IMR-90 (cell line): ENCODE measurements around the gene FAF1. TPM values are rescaled to one million over a fixed set of nuclear protein-coding genes. Genes with fewer than 3 reads are reported as not detected.

ENCODE experiments used
- ATAC-seq: fragments of 200-7000 bp; cut with Tn5 transposase; 2 replicates; pipeline ENCODE4 v1.9.1; 2020; ENCODE audit warnings: low read depth, mild to moderate bottlenecking, moderate library complexity
- BruUV-seq: library from RNA; stranded (reverse); fragments of 400-500 nt; replicated peaks from 2 replicates; lab custom pipeline; 2021; lab: Mats Ljungman, UMichigan
- CTCF ChIA-PET: fragments of 300-600 bp; formaldehyde crosslinking; extraction: SDS; loops from one replicate; lab custom pipeline; 2021; ENCODE audit warnings: antibody characterized with exemption; lab: Yijun Ruan, JAX
- POLR2A ChIA-PET: fragments of 300-600 bp; sonication (Branson Sonifier 250); formaldehyde crosslinking; loops from one replicate; lab custom pipeline; 2022; ENCODE audit warnings: antibody characterized with exemption; ENCODE audit not compliant: unreplicated experiment; lab: Charles Lee
- DNase-seq: peaks from one replicate; pipeline ENCODE4 v3.0.0; 2013
- H2AFZ ChIP-seq: replicated peaks from 2 replicates; pipeline ENCODE3; 2013; ENCODE audit warnings: low read length, mild to moderate bottlenecking; ENCODE audit not compliant: poor library complexity
- H2AK5ac ChIP-seq: 2 replicates; pipeline ENCODE4 v1.6.1; 2013; ENCODE audit warnings: low read depth, low read length, inconsistent platforms
- H2AK9ac ChIP-seq: replicated peaks from 2 replicates; pipeline ENCODE3; 2013; ENCODE audit warnings: mild to moderate bottlenecking, low read depth, low read length, moderate library complexity; ENCODE audit not compliant: poor library complexity
- H2BK120ac ChIP-seq: 2 replicates; pipeline ENCODE4 v1.6.1; 2013; ENCODE audit warnings: low read depth, low read length, inconsistent platforms
- H2BK15ac ChIP-seq: 3 replicates; pipeline ENCODE4 v1.6.1; 2013; ENCODE audit warnings: low read depth, low read length, inconsistent platforms
- H2BK20ac ChIP-seq: 2 replicates; pipeline ENCODE4 v1.6.1; 2013; ENCODE audit warnings: low read depth, mild to moderate bottlenecking, inconsistent platforms, low read length, moderate library complexity
- H2BK5ac ChIP-seq: 2 replicates; pipeline ENCODE4 v1.6.1; 2013; ENCODE audit warnings: mild to moderate bottlenecking, low read depth, low read length, inconsistent platforms; ENCODE audit not compliant: poor library complexity, severe bottlenecking
- H3K14ac ChIP-seq: replicated peaks from 2 replicates; pipeline ENCODE4 v1.6.1; 2013; ENCODE audit warnings: low read depth, low read length, inconsistent platforms
- H3K18ac ChIP-seq: 2 replicates; pipeline ENCODE4 v1.6.1; 2013; ENCODE audit warnings: low read depth, low read length, control low read depth
- H3K23ac ChIP-seq: 2 replicates; pipeline ENCODE4 v1.6.1; 2013; ENCODE audit warnings: low read depth, low read length, inconsistent platforms
- H3K27ac ChIP-seq: 2 replicates; pipeline ENCODE4 v1.5.1; 2013; ENCODE audit warnings: mild to moderate bottlenecking, control low read depth, low read length; ENCODE audit not compliant: insufficient read depth
- H3K27me3 ChIP-seq: 2 replicates; pipeline ENCODE4 v1.6.1; 2013; ENCODE audit warnings: low read length; ENCODE audit not compliant: control insufficient read depth, insufficient read depth
- H3K36me3 ChIP-seq: 2 replicates; pipeline ENCODE4 v1.6.1; 2013; ENCODE audit warnings: low read length, mixed read lengths; ENCODE audit not compliant: control insufficient read depth, insufficient read depth
- H3K4ac ChIP-seq: 2 replicates; pipeline ENCODE4 v1.6.1; 2013; ENCODE audit warnings: low read depth, low read length, inconsistent platforms
- H3K4me1 ChIP-seq: 2 replicates; pipeline ENCODE4 v1.6.1; 2013; ENCODE audit warnings: low read length, mixed read lengths; ENCODE audit not compliant: control insufficient read depth, insufficient read depth
- H3K4me2 ChIP-seq: 2 replicates; pipeline ENCODE4 v1.6.1; 2013; ENCODE audit warnings: low read depth, mild to moderate bottlenecking, control low read depth, low read length, moderate library complexity
- H3K4me3 ChIP-seq: 2 replicates; pipeline ENCODE4 v1.5.1; 2013; ENCODE audit warnings: low read depth, mild to moderate bottlenecking, control low read depth, low read length, moderate library complexity; ENCODE audit not compliant: insufficient read depth
- H3K56ac ChIP-seq: 2 replicates; pipeline ENCODE4 v1.6.1; 2013; ENCODE audit warnings: low read length, inconsistent platforms; ENCODE audit not compliant: insufficient read depth; ENCODE audit errors: extremely low read depth
- H3K79me1 ChIP-seq, 2 experiments: 2 replicates each; pipeline ENCODE4 v1.6.1; 2013; ENCODE audit warnings: low read length in 2 of 2, inconsistent platforms in 1 of 2, low read depth in 1 of 2
- H3K9ac ChIP-seq: 2 replicates; pipeline ENCODE4 v1.6.1; 2013; ENCODE audit warnings: low read depth, low read length, control low read depth
- H3K9me1 ChIP-seq: 2 replicates; pipeline ENCODE4 v1.6.1; 2013; ENCODE audit warnings: low read length, inconsistent platforms; ENCODE audit not compliant: insufficient read depth
- H3K9me3 ChIP-seq: 2 replicates; pipeline ENCODE4 v1.6.1; 2013; ENCODE audit warnings: low read length; ENCODE audit not compliant: control insufficient read depth, insufficient read depth
- H4K20me1 ChIP-seq: 2 replicates; pipeline ENCODE4 v1.6.1; 2013; ENCODE audit warnings: low read length, inconsistent platforms; ENCODE audit not compliant: insufficient read depth
- H4K5ac ChIP-seq: 2 replicates; pipeline ENCODE4 v1.6.1; 2013; ENCODE audit warnings: mild to moderate bottlenecking, low read depth, low read length, control low read depth
- H4K8ac ChIP-seq, 2 experiments: 2 replicates each; pipeline ENCODE4 v1.6.1; 2013; ENCODE audit warnings: low read depth in 2 of 2, low read length in 2 of 2, control low read depth in 1 of 2, inconsistent platforms in 1 of 2
- H4K91ac ChIP-seq: 2 replicates; pipeline ENCODE4 v1.6.1; 2013; ENCODE audit warnings: low read depth, low read length, inconsistent platforms; ENCODE audit not compliant: insufficient read depth
- BHLHE40 ChIP-seq: fragments of 150-350 bp; IDR thresholded peaks from 2 replicates; pipeline ENCODE4 v1.6.1; 2016; ENCODE audit warnings: mild to moderate bottlenecking, low read depth, low read length
- POLR2A ChIP-seq: IDR thresholded peaks from 2 replicates; pipeline ENCODE4 v1.6.1; 2012; ENCODE audit warnings: mild to moderate bottlenecking, low read depth, low read length
- RAD21 ChIP-seq: IDR thresholded peaks from 2 replicates; pipeline ENCODE4 v1.6.1; 2012; ENCODE audit warnings: low read length, improper control_type of control experiment
- WGBS, 2 experiments: methylation state at CpG; one replicate each; pipeline versions ENCODE4 v1.1.5 to v1.1.7; 2013; ENCODE audit warnings: missing lambda C conversion rate in 2 of 2; ENCODE audit not compliant: insufficient read length in 1 of 2; ENCODE audit errors: extremely low coverage in 2 of 2; 5-methylcytosine and 5-hydroxymethylcytosine counted together
- dilution Hi-C: fragments of 300-500 bp; cut with HindIII; formaldehyde crosslinking; loops from one replicate; pipeline ENCODE4 v1.14.3; 2018; ENCODE audit warnings: low sequenced_read_pairs; ENCODE audit not compliant: unreplicated experiment
- in situ Hi-C: fragments of 300-500 bp; cut with MboI; formaldehyde crosslinking; loops from 3 replicates; pipeline ENCODE4 v1.14.3; 2019; ENCODE audit warnings: low sequenced_read_pairs, inconsistent platforms, mixed read lengths
- intact Hi-C: fragments of 100-400 bp; cut with micrococcal nuclease; formaldehyde crosslinking; loops from 2 replicates; pipeline ENCODE4 v1.10.0; 2022
- polyA plus RNA-seq, 3 experiments: library from polyadenylated mRNA; depleted of rRNA; stranded (reverse); fragments of >200 nt; gene quantifications; 2 replicates each; pipeline ENCODE4 v1.2.3, GENCODE V29; 2012; ENCODE audit warnings: low replicate concordance in 1 of 3
- total RNA-seq: library from RNA; depleted of rRNA; stranded (reverse); fragments of >200 nt; gene quantifications from 2 replicates; pipeline ENCODE4 v1.2.3, GENCODE V29; 2012
- TF ChIP-seq, protein P1 (sequence below): conservative IDR thresholded peaks from 2 replicates; pipeline ENCODE4 v1.5.1; 2012; ENCODE audit warnings: mild to moderate bottlenecking, low read depth, low read length, improper control_type of control experiment
- TF ChIP-seq, protein P2 (sequence below): fragments of 150-350 bp; IDR thresholded peaks from 2 replicates; pipeline ENCODE4 v1.6.1; 2017; ENCODE audit warnings: mild to moderate bottlenecking, antibody characterized with exemption, low read length, low read depth

The FAF1 gene
- total and polyA plus RNA-seq, 2 of the 4 experiments (the other 2 are of a cell fraction) = 18.8 to 72.9 TPM

DNA sequence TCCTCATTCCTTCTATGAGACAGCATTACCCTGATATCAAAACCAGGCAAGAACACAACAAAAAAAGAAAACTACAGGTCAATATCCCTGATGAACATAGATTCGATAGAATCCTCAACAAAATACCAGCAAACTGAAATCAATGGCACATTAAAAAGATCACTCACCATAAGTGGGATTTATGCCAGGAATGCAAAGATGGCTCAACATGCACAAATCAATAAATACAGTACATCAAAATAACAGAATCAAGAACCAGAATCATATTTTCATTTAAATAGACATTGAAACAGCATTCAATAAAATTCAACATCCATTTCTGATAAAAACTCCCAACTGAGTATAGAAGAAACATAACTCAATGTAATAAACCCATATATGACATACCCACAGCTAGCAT, 36.5 kb downstream of the FAF1 start:
- Histone ChIP-seq H3K4me2 (no peak overlapping the region), H3K9ac (no peak overlapping the region), H3K18ac (no peak overlapping the region), H2BK20ac (no peak overlapping the region), H2BK120ac (no peak overlapping the region), H3K4me3 (no peak overlapping the region), H4K91ac (no peak overlapping the region), H2AFZ (no peak overlapping the region), H3K14ac (no peak overlapping the region), H3K79me1 (peaks cover 16 to 31% of the 10 kb centered on the region in 2 experiments), H3K27me3 (no peaks in the 10 kb centered on the region), H2BK5ac (no peak overlapping the region), H3K9me1 (no peaks in the 10 kb centered on the region; the same call in 1 of the 2 replicates), H2AK5ac (no peak overlapping the region), H4K8ac (no peak overlapping the region), H4K5ac (no peak overlapping the region), H3K27ac (no peak overlapping the region), H3K4me1 (no peaks in the 10 kb centered on the region), H3K23ac (no peak overlapping the region), H2BK15ac (no peak overlapping the region), H3K56ac (no peak overlapping the region), H3K9me3 (peaks cover 2% of the 10 kb centered on the region; the same call in 1 of the 2 replicates), H3K4ac (no peak overlapping the region), H2AK9ac (no peak overlapping the region), H4K20me1 (peaks cover 3% of the 10 kb centered on the region), H3K36me3 (no peaks in the 10 kb centered on the region)
- ChIA-PET CTCF (no interaction called here), POLR2A (no interaction called here)
- no peak for DNase-seq
- in situ Hi-C loops (loop anchor here (10.0 kb wide), 2 partner anchors 271 to 371 kb away; no protein-coding TSS in a partner anchor), intact Hi-C loops (no loop called here), dilution Hi-C loops (no loop called here)
- WGBS, 2 experiments = no CpG with 5 or more reads among the region's 1 CpG
- no TSS peak for BruUV-seq
- TF ChIP-seq, protein P1, sequence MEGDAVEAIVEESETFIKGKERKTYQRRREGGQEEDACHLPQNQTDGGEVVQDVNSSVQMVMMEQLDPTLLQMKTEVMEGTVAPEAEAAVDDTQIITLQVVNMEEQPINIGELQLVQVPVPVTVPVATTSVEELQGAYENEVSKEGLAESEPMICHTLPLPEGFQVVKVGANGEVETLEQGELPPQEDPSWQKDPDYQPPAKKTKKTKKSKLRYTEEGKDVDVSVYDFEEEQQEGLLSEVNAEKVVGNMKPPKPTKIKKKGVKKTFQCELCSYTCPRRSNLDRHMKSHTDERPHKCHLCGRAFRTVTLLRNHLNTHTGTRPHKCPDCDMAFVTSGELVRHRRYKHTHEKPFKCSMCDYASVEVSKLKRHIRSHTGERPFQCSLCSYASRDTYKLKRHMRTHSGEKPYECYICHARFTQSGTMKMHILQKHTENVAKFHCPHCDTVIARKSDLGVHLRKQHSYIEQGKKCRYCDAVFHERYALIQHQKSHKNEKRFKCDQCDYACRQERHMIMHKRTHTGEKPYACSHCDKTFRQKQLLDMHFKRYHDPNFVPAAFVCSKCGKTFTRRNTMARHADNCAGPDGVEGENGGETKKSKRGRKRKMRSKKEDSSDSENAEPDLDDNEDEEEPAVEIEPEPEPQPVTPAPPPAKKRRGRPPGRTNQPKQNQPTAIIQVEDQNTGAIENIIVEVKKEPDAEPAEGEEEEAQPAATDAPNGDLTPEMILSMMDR = no peak
- TF ChIP-seq, protein P2, sequence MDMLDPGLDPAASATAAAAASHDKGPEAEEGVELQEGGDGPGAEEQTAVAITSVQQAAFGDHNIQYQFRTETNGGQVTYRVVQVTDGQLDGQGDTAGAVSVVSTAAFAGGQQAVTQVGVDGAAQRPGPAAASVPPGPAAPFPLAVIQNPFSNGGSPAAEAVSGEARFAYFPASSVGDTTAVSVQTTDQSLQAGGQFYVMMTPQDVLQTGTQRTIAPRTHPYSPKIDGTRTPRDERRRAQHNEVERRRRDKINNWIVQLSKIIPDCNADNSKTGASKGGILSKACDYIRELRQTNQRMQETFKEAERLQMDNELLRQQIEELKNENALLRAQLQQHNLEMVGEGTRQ = no peak
- TF ChIP-seq POLR2A = no peak
- no peak for TF ChIP-seq BHLHE40
- TF ChIP-seq RAD21 = no peak
- ATAC-seq = no peak
